Chondrocyte (in vitro differentiated cells): ENCODE results near the gene NRIP3. TPM values are rescaled to one million over a fixed set of nuclear protein-coding genes. Genes with fewer than 3 reads are reported as not detected.

Source experiments
- DNase-seq: peaks from one replicate; pipeline ENCODE4 v3.0.0; 2021; ENCODE audit warnings: mixed read lengths, low spot score
- H3K27ac Mint-ChIP-seq: one replicate; pipeline ENCODE4 v1.8.0; 2021; ENCODE audit warnings: mild to moderate bottlenecking, moderate library complexity, mixed read lengths; ENCODE audit not compliant: unreplicated experiment
- H3K27me3 Mint-ChIP-seq: 2 replicates; pipeline ENCODE4 v1.8.0; 2021; ENCODE audit warnings: low read depth, mixed read lengths
- H3K36me3 Mint-ChIP-seq: 2 replicates; pipeline ENCODE4 v1.8.0; 2021; ENCODE audit warnings: low read depth, mixed read lengths
- H3K4me1 Mint-ChIP-seq: 2 replicates; pipeline ENCODE4 v1.8.0; 2021; ENCODE audit warnings: low read depth, mild to moderate bottlenecking, mixed read lengths
- H3K4me3 Mint-ChIP-seq: one replicate; pipeline ENCODE4 v1.8.0; 2021; ENCODE audit warnings: mild to moderate bottlenecking, moderate library complexity, mixed read lengths; ENCODE audit not compliant: unreplicated experiment
- H3K9me3 Mint-ChIP-seq: 2 replicates; pipeline ENCODE4 v1.8.0; 2021; ENCODE audit warnings: low read depth, mixed read lengths
- total RNA-seq: library from RNA; stranded (reverse); gene quantifications from 3 replicates; pipeline ENCODE4 v1.2.1, GENCODE V29; 2021
- TF ChIP-seq, protein P1 (sequence below): fragments of 200-600 bp; sonication (generic); IDR thresholded peaks from 2 replicates; pipeline ENCODE4 v1.5.0; 2021; ENCODE audit warnings: antibody characterized with exemption, mild to moderate bottlenecking, moderate library complexity

Gene NRIP3
- total RNA-seq, 1 donor from 2014 or later, result 3.5 TPM

GRCh38 chr11:8973121-8973520 is 30.7 kb downstream of the NRIP3 start:
- H3K27ac Mint-ChIP-seq, result no peak overlapping the region
- no peak for DNase-seq
- peaks cover 4% of the 10 kb centered on the region for H3K4me1 Mint-ChIP-seq
- no peaks in the 10 kb centered on the region for H3K9me3 Mint-ChIP-seq
- TF ChIP-seq, protein P1, sequence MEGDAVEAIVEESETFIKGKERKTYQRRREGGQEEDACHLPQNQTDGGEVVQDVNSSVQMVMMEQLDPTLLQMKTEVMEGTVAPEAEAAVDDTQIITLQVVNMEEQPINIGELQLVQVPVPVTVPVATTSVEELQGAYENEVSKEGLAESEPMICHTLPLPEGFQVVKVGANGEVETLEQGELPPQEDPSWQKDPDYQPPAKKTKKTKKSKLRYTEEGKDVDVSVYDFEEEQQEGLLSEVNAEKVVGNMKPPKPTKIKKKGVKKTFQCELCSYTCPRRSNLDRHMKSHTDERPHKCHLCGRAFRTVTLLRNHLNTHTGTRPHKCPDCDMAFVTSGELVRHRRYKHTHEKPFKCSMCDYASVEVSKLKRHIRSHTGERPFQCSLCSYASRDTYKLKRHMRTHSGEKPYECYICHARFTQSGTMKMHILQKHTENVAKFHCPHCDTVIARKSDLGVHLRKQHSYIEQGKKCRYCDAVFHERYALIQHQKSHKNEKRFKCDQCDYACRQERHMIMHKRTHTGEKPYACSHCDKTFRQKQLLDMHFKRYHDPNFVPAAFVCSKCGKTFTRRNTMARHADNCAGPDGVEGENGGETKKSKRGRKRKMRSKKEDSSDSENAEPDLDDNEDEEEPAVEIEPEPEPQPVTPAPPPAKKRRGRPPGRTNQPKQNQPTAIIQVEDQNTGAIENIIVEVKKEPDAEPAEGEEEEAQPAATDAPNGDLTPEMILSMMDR, result no peak
- H3K36me3 Mint-ChIP-seq, result no peaks in the 10 kb centered on the region
- H3K4me3 Mint-ChIP-seq, result no peak overlapping the region
- H3K27me3 Mint-ChIP-seq, result no peaks in the 10 kb centered on the region

DNA sequence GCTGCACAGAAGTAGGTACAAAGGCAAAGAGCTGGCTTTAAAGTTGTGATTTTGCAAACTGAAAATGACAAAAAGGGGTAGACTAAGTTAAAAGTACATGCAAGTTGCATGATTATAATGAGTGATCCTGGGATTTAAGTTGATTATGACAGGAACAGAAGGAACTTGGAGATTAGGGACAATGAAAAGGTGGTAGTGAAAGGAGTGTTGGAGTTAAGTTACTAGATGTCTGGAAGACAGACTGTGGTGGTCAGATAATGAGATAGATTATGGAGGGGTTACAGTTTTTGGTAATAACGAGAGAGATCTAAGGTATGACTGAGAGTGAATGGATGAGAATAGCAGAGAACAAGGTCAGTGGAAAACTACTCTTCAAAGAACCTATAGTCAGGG is 31.9 kb downstream of the NRIP3 start:
- Mint-ChIP-seq H3K36me3 (no peaks in the 10 kb centered on the region), H3K27me3 (no peaks in the 10 kb centered on the region), H3K4me3 (no peak overlapping the region), H3K4me1 (peaks cover 4% of the 10 kb centered on the region), H3K27ac (no peak overlapping the region), H3K9me3 (no peaks in the 10 kb centered on the region)
- no peak for DNase-seq
- TF ChIP-seq, protein P1, result no peak

DNA sequence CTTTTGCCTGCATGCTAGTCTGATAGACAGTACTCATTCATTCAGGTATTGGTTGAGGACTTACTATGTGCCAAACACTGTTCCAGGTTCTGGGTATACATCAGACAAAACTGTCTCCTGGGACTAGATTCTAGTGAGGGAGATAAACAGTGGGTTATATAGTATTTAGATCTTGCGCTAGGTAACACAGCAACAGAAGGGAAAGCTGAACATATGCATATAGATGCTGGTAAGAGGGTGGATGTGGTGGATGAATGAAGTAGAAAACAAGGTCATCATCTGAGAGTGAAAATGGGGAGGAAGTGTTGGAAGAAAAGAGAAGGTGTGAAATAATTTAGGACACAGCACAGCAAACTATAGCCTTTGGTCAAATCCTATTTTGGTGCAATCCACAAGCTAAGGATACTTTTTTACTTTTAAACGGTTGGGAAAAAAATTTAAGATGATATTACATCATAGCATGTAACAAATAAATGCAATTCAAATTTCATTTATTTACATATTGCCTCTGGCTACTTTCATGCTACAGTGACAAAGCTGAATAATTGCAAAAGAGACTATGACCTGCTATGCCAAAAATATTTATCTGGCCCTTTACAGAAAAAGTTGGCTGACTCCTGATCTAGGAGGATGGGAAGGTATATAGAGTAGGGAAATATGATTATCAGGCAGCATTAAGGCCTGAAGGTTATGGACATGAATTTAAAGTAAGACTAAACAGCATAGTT is 32.4 kb downstream of the NRIP3 start:
- H3K27ac Mint-ChIP-seq, result no peak overlapping the region
- no peaks in the 10 kb centered on the region for H3K36me3 Mint-ChIP-seq
- no peaks in the 10 kb centered on the region for H3K27me3 Mint-ChIP-seq
- peaks cover 4% of the 10 kb centered on the region for H3K4me1 Mint-ChIP-seq
- no peak overlapping the region for H3K4me3 Mint-ChIP-seq
- no peaks in the 10 kb centered on the region for H3K9me3 Mint-ChIP-seq
- DNase-seq, result no peak
- TF ChIP-seq, protein P1, result no peak

DNA sequence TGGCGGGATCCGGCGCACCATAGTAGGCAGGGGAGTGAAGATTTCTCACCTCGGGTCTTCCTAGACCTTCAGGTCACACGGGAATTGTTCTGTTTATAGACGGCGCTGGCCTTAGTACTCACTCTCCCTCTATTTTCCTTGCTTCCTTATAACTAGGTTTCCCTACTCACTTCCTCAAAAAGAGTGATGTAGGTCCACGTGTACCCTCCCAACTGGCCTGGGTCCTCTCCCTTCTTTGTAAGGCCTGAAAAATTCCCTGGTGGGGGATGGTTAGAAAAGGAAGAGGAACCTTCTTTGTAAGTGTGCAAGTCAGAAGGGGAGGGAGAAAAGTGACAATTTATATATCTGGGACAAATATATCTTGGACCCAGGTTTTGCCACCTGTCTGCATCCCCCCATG is 36.6 kb downstream of the NRIP3 start:
- H3K36me3 Mint-ChIP-seq, result no peaks in the 10 kb centered on the region
- H3K4me3 Mint-ChIP-seq, result no peak overlapping the region
- peaks cover 28% of the 10 kb centered on the region for H3K4me1 Mint-ChIP-seq
- no peaks in the 10 kb centered on the region for H3K9me3 Mint-ChIP-seq
- DNase-seq, result no peak
- no peak overlapping the region for H3K27ac Mint-ChIP-seq
- TF ChIP-seq, protein P1, result no peak
- H3K27me3 Mint-ChIP-seq, result no peaks in the 10 kb centered on the region

DNA sequence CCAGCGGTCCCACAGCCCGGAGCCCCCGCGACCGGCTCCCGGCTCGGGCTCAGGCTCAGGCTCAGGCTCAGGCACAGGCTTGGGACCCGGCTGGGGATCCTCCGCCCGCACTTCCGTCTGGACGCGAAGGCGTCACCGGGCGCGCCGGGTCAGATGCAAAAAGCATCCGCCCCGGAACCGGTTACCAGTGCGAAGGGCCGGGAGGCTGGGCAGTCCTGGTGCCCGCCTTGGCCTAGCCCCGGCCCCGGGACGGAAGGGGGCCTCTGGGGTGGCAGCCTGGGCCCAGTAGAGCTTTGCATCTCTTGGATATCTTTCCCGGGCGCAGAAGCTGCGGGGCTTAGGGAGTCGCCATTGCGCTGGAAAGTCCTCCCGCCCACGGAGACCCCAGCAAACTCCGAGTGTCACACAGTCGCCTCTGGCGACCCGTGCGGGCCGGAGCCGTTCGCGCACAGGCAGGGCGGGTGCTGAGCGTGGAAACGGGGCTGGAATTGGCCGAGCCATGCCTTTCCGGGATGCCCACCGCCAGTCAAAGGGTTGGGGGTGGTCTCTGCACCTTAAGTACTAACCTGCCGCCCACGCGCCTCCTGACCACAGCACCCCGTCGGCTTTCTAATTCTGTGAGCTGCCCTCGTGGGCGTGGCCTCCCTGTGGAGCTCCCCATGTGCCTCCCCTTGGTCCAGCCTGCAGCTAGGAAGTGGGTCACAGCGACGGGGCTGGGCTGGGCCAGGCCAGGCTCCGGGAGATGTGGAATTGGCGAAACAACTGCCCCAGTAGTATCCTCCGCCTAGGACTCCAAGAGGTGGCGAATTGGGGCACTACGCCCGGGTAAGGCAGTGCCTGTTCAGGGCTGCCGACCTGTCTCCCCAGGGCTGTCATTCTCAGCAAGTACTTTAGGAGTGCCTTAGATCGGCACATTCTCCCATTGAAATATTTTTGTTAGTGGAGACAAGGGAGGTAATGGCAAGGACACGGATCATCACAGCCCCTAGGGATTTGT is 39.2 kb downstream of the NRIP3 start, which contains the start of gene TMEM9B:
Gene TMEM9B (minus strand): TSS at position 119 of the 997 bp plus-strand sequence. CDS start 129 bp downstream, outside the sequence.
- Mint-ChIP-seq H3K27me3 (no peaks in the 10 kb centered on the region), H3K9me3 (no peaks in the 10 kb centered on the region), H3K27ac (peak within 1 kb of the TSS; percentile 91), H3K4me3 (peak within 1 kb of the TSS; percentile 95), H3K36me3 (no peaks in the 10 kb centered on the region), H3K4me1 (peaks cover 32% of the 10 kb centered on the region)
- DNase-seq, result peak; percentile 96
- TF ChIP-seq, protein P1, result no peak
